Natural killer cell (primary cell): Measurements from ENCODE around the gene ACSS3. TPM values are rescaled to one million over a fixed set of nuclear protein-coding genes. Genes with fewer than 3 reads are reported as not detected.

Experiments used
- ATAC-seq, 3 donors: fragments of 150-1000 bp in 2 of 3; fragments of 200-7000 bp in 1 of 3; cut with Tn5 transposase; 1 replicate in 1 of 3; 2 replicates in 2 of 3; pipeline ENCODE4 v1.10.0; 2021; ENCODE audit warnings: mild to moderate bottlenecking in 2 of 3, moderate library complexity in 2 of 3
- DNase-seq, 2 donors: peaks; one replicate each; pipeline versions ENCODE4 v3.0.0 to v3.0.0-alpha.2; 2013 to 2021; ENCODE audit warnings: mixed read lengths in 1 of 2
- H3K27ac ChIP-seq: one replicate; pipeline ENCODE4 v1.5.1; 2013; ENCODE audit warnings: mild to moderate bottlenecking, low read length
- H3K27me3 ChIP-seq: one replicate; pipeline ENCODE4 v1.6.1; 2013; ENCODE audit warnings: low read length; ENCODE audit not compliant: control insufficient read depth, insufficient read depth
- H3K36me3 ChIP-seq: one replicate; pipeline ENCODE4 v1.6.1; 2013; ENCODE audit warnings: low read length; ENCODE audit not compliant: control insufficient read depth, insufficient read depth
- H3K4me1 ChIP-seq: one replicate; pipeline ENCODE4 v1.6.1; 2013; ENCODE audit warnings: low read length; ENCODE audit not compliant: control insufficient read depth, insufficient read depth
- H3K4me3 ChIP-seq: one replicate; pipeline ENCODE4 v1.5.1; 2013; ENCODE audit warnings: low read length
- H3K9me3 ChIP-seq: one replicate; pipeline ENCODE4 v1.6.1; 2013; ENCODE audit warnings: low read length; ENCODE audit not compliant: control insufficient read depth, insufficient read depth
- H3K27ac Mint-ChIP-seq, 2 donors: one replicate each; pipeline ENCODE4 v1.8.0; 2022; ENCODE audit warnings: mild to moderate bottlenecking in 2 of 2, mixed read lengths in 2 of 2, moderate library complexity in 1 of 2
- H3K27me3 Mint-ChIP-seq, 2 donors: one replicate each; pipeline ENCODE4 v1.8.0; 2022; ENCODE audit warnings: low read depth in 2 of 2, mixed read lengths in 2 of 2
- H3K36me3 Mint-ChIP-seq: one replicate; pipeline ENCODE4 v1.8.0; 2022; ENCODE audit warnings: mixed read lengths
- H3K4me1 Mint-ChIP-seq, 2 donors: one replicate each; pipeline ENCODE4 v1.8.0; 2022; ENCODE audit warnings: mixed read lengths in 2 of 2
- H3K4me3 Mint-ChIP-seq: one replicate; pipeline ENCODE4 v1.8.0; 2022; ENCODE audit warnings: mild to moderate bottlenecking, moderate library complexity, mixed read lengths
- H3K9me3 Mint-ChIP-seq, 2 donors: one replicate each; pipeline ENCODE4 v1.8.0; 2022; ENCODE audit warnings: mixed read lengths in 2 of 2
- WGBS: methylation state at CpG from one replicate; pipeline ENCODE4 v1.1.7; 2013; ENCODE audit warnings: missing lambda C conversion rate; ENCODE audit not compliant: insufficient coverage; 5-methylcytosine and 5-hydroxymethylcytosine counted together
- intact Hi-C: fragments of 100-400 bp; cut with micrococcal nuclease; formaldehyde crosslinking; loops from one replicate; pipeline ENCODE4 v1.14.2; 2022
- total RNA-seq, 4 donors: library from RNA; stranded (reverse); fragments of 120-200 nt in 1 of 4; gene quantifications; one replicate each; pipeline versions ENCODE4 v1.2.3 to v1.2.4, GENCODE V29; 2013 to 2022
- TF ChIP-seq, protein P1 (sequence below): fragments of 200-600 bp; IDR thresholded peaks from one replicate; pipeline ENCODE4 v1.8.0; 2022; ENCODE audit warnings: antibody characterized with exemption

ACSS3 gene
- total RNA-seq, 3 donors from 2014 or later (not counting 1 experiment from before 2014, with no cell fraction given): 2.9 TPM; not detected in 2

DNA sequence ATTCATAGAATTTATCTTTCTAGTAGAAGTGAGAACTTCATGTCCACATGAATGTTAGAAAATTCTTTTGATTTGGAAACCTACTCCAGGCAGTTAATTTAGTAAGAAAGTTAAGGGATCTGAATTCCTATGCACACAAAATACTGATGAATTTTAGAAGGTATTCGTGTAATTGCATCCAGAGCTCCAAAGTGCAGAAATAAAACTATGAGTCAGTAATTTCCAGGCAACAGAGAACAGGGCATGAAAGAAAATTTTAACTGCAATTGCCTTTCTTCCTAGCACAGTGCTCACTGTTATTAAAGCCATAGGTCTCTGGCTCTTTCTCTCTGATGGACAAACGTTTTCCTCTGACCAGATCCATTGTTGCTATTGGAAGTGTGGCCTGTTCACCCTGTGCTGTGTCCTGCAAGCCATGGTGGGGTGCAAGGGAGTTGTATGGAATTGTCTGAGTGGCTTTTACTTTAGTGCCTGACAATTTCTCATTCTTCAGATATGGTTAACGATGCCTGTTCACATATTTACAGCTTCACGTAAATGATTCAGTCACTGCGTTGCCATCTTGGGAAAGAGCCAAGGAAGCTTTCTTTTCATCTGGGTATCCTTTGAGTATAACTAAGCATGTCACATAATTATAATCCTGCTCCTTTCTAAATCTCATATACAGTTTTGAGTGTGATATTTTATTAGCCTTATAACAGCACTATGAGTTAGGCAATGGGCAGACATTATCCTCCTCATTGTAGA lies 145.1 kb downstream of the ACSS3 start:
- H3K4me1 Mint-ChIP-seq: no peaks in the 10 kb centered on the region
- H3K27ac Mint-ChIP-seq: no peak overlapping the region
- intact Hi-C loops: no loop called here
- H3K27me3 ChIP-seq: no peaks in the 10 kb centered on the region
- no peak overlapping the region for H3K27ac ChIP-seq
- peaks cover 13 to 14% of the 10 kb centered on the region in 2 donors for H3K9me3 Mint-ChIP-seq
- ATAC-seq (no peak), DNase-seq (no peak)
- no peaks in the 10 kb centered on the region for H3K4me1 ChIP-seq
- no peaks in the 10 kb centered on the region for H3K36me3 Mint-ChIP-seq
- no peaks in the 10 kb centered on the region for H3K36me3 ChIP-seq
- no peak overlapping the region for H3K4me3 Mint-ChIP-seq
- TF ChIP-seq, protein P1, sequence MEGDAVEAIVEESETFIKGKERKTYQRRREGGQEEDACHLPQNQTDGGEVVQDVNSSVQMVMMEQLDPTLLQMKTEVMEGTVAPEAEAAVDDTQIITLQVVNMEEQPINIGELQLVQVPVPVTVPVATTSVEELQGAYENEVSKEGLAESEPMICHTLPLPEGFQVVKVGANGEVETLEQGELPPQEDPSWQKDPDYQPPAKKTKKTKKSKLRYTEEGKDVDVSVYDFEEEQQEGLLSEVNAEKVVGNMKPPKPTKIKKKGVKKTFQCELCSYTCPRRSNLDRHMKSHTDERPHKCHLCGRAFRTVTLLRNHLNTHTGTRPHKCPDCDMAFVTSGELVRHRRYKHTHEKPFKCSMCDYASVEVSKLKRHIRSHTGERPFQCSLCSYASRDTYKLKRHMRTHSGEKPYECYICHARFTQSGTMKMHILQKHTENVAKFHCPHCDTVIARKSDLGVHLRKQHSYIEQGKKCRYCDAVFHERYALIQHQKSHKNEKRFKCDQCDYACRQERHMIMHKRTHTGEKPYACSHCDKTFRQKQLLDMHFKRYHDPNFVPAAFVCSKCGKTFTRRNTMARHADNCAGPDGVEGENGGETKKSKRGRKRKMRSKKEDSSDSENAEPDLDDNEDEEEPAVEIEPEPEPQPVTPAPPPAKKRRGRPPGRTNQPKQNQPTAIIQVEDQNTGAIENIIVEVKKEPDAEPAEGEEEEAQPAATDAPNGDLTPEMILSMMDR: no peak
- whole genome bisulfite sequencing: 75% methylated on average over 5 of the region's 5 CpGs
- H3K4me3 ChIP-seq: no peak overlapping the region
- H3K27me3 Mint-ChIP-seq: no peaks in the 10 kb centered on the region
- H3K9me3 ChIP-seq: no peaks in the 10 kb centered on the region

DNA sequence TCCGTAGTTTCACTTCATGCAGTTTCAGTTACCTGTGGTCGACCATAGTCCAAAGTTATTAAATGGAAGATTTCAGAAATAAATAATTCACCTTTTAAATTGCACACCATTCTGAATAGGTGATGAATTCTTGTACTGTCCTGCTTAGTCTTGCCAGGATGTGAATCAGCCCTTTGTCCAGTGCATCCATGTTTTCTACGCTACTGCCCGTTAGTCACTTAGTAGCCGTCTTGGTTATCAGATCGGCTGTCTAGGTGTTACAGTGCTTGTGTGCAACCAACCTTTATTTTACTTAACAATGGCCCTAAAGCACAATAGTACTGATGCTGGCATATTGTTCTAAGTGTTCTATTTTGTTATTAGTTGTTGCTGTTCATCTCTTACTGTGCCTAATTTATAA lies 146.7 kb downstream of the ACSS3 start:
- DNase-seq (no peak), ATAC-seq (no peak)
- no peak overlapping the region for H3K27ac Mint-ChIP-seq
- Histone ChIP-seq H3K27ac (no peak overlapping the region), H3K4me3 (no peak overlapping the region), H3K4me1 (no peaks in the 10 kb centered on the region), H3K9me3 (no peaks in the 10 kb centered on the region), H3K27me3 (no peaks in the 10 kb centered on the region), H3K36me3 (no peaks in the 10 kb centered on the region)
- no peaks in the 10 kb centered on the region for H3K4me1 Mint-ChIP-seq
- TF ChIP-seq, protein P1: no peak
- WGBS: 90% methylated on average over 4 of the region's 6 CpGs
- intact Hi-C loops: no loop called here
- peaks cover 13 to 14% of the 10 kb centered on the region in 2 donors for H3K9me3 Mint-ChIP-seq
- H3K27me3 Mint-ChIP-seq: no peaks in the 10 kb centered on the region
- no peak overlapping the region for H3K4me3 Mint-ChIP-seq
- no peaks in the 10 kb centered on the region for H3K36me3 Mint-ChIP-seq

DNA sequence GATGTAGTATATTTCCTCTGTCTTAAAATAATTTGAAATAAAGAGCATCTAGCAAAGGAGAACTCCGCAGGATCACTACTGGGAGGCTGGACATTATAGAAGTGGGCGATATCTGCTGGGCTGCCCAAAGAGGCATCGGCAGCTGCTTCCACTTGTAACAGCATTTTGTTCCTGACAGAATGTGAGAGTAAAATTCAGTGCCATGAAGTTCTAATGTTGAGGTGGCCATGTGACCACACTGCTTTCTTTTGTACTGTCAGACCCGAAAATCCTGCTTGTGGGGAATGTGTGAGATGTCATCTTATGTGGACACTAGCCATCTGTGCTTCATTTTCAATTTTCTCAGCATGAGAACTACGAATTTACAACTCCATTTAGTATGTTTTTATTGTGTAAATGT lies 151.9 kb downstream of the ACSS3 start:
- Mint-ChIP-seq H3K4me3 (no peak overlapping the region), H3K27ac (no peak overlapping the region), H3K27me3 (no peaks in the 10 kb centered on the region), H3K4me1 (no peaks in the 10 kb centered on the region), H3K9me3 (peaks cover 12 to 15% of the 10 kb centered on the region in 2 donors), H3K36me3 (no peaks in the 10 kb centered on the region)
- Histone ChIP-seq H3K9me3 (no peaks in the 10 kb centered on the region), H3K36me3 (no peaks in the 10 kb centered on the region), H3K27me3 (no peaks in the 10 kb centered on the region), H3K27ac (no peak overlapping the region), H3K4me1 (no peaks in the 10 kb centered on the region), H3K4me3 (no peak overlapping the region)
- TF ChIP-seq, protein P1: no peak
- 83% methylated on average over 4 of the region's 5 CpGs for WGBS
- no peak for ATAC-seq
- intact Hi-C loops: no loop called here
- DNase-seq: no peak
